Activated naive CD8-positive, alpha-beta T cell treated with anti-CD3 and anti-CD28 coated beads for 36 hours (primary cell): ENCODE measurements around the gene GCK. TPM values are rescaled to one million over a fixed set of nuclear protein-coding genes. Genes with fewer than 3 reads are reported as not detected.

ENCODE experiments used
- DNase-seq: peaks from one replicate; pipeline ENCODE4 v3.0.0; 2021
- H3K27ac Mint-ChIP-seq: one replicate; pipeline ENCODE4 v1.8.0; 2022; ENCODE audit warnings: mild to moderate bottlenecking, moderate library complexity, mixed read lengths
- H3K27me3 Mint-ChIP-seq: one replicate; pipeline ENCODE4 v1.8.0; 2022; ENCODE audit warnings: mild to moderate bottlenecking, mixed read lengths
- H3K36me3 Mint-ChIP-seq: one replicate; pipeline ENCODE4 v1.8.0; 2021; ENCODE audit warnings: mild to moderate bottlenecking, mixed read lengths
- H3K4me1 Mint-ChIP-seq: one replicate; pipeline ENCODE4 v1.8.0; 2021; ENCODE audit warnings: mixed read lengths
- H3K4me3 Mint-ChIP-seq: one replicate; pipeline ENCODE4 v1.8.0; 2022; ENCODE audit warnings: mild to moderate bottlenecking, moderate library complexity, mixed read lengths
- H3K9me3 Mint-ChIP-seq: one replicate; pipeline ENCODE4 v1.8.0; 2022; ENCODE audit warnings: mixed read lengths
- total RNA-seq, 2 experiments: library from RNA; stranded (reverse); gene quantifications; one replicate each; pipeline ENCODE4 v1.2.3, GENCODE V29; 2021

The GCK gene
- 1 to 10 TPM; 2.5 to 3.7 TPM for total RNA-seq

- no peak within 1 kb of the TSS for H3K27ac Mint-ChIP-seq
- H3K36me3 Mint-ChIP-seq: peaks cover 2% of the 10 kb centered on the region
- H3K4me1 Mint-ChIP-seq: peaks cover 6% of the 10 kb centered on the region
- H3K27me3 Mint-ChIP-seq: peaks cover 4% of the 10 kb centered on the region
- H3K4me3 Mint-ChIP-seq: no peak within 1 kb of the TSS
- no peak for DNase-seq
- no peaks in the 10 kb centered on the region for H3K9me3 Mint-ChIP-seq
These were observed at the start of gene GCK for GRCh38 chr7:44189286-44189992. TSS of gene GCK (minus strand) at chr7:44189439. CDS start at chr7:44188953, 486 bp downstream.

- H3K4me3 Mint-ChIP-seq: no peak overlapping the region
- H3K27ac Mint-ChIP-seq: no peak overlapping the region
- no peaks in the 10 kb centered on the region for H3K27me3 Mint-ChIP-seq
- H3K4me1 Mint-ChIP-seq: peaks cover 2% of the 10 kb centered on the region
- no peak for DNase-seq
- H3K9me3 Mint-ChIP-seq: no peaks in the 10 kb centered on the region
- H3K36me3 Mint-ChIP-seq: no peaks in the 10 kb centered on the region
These were observed 49.0 kb upstream of the GCK start for GRCh38 chr7:44238116-44238695.

DNA sequence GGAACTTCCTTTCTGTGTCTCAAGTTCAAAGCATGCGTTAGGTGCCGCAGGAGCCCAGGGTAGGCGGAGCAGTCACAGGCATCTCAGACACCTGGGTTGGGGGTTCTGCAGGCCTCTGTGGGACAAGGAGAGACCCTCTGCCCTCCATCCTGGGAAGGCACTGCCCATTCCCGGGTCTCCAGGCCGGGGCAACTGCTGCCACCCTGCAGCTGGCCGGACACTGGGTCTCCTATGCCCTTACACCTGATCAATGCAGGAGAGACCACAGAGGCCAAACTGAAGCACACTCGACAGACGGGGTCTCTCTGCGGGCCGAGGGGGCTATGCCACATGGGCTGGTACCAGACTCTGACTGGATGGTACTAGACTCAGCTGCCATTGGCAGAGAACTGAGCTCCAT, 48.5 kb upstream of the GCK start:
- no peaks in the 10 kb centered on the region for H3K27me3 Mint-ChIP-seq
- no peak overlapping the region for H3K4me3 Mint-ChIP-seq
- H3K36me3 Mint-ChIP-seq: no peaks in the 10 kb centered on the region
- H3K9me3 Mint-ChIP-seq: no peaks in the 10 kb centered on the region
- DNase-seq: no peak
- peaks cover 2% of the 10 kb centered on the region for H3K4me1 Mint-ChIP-seq
- no peak overlapping the region for H3K27ac Mint-ChIP-seq

DNA sequence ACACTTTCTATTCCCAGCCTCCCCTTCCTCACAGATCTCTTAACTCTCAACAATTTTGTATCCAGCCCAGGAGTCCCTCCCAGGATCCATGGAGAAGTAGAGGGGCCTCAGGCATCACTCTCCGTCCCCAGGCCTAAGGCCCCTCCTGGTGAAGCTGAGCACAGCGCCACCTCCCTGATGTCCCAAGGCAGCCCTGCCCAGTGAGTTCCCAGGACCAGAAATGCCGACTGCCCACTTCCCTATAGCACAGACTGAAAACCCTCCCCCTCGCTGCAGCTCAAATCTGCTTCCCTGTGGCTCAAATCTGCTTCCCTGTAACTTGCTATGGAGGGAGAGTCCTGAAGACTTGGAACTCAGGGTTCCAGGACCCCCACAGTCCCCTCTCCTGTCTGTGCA, 47.1 kb upstream of the GCK start:
- Mint-ChIP-seq H3K27me3 (no peaks in the 10 kb centered on the region), H3K4me1 (peaks cover 2% of the 10 kb centered on the region), H3K27ac (no peak overlapping the region), H3K36me3 (no peaks in the 10 kb centered on the region), H3K4me3 (no peak overlapping the region), H3K9me3 (no peaks in the 10 kb centered on the region)
- DNase-seq: no peak

DNA sequence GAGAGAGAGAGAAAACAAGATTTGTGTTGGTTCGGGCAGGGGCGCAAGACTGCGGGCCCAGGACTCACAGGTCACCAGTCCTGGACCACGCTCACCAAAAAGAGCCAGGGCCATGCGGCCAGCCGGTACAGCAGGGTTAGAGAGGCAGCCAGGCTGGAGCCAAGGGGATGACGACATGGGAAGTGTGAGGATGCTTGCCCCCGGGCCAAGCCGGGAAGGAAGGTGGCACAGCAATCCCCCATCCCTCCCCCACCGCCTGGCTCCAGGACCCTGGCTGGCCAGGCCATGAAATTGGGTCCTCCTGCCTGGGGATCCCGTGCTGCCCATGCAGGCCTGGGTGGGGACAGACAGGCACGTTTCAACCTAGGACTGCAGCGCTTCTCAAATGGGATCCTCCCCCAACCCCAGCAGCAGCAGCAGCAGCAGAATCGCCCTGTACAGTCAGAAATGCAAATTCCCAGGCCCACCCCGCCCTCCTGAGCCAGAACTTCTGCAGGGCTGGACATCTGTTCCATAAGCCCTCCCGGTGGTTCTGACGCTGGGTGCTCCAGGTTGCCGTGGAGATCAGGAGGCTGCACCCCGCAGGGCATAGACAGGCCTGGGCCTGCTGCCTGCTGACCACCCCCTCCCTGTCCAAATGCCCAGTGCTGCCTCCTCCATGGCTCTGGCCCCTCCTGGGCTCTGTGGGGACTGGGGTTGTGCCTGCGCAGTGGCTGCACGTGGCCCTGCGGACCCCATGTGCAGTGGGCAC, 46.5 kb upstream of the GCK start:
- DNase-seq: no peak
- H3K9me3 Mint-ChIP-seq: no peaks in the 10 kb centered on the region

GRCh38 chr7:44235066-44235465, 45.8 kb upstream of the GCK start:
- DNase-seq: no peak
- Mint-ChIP-seq H3K9me3 (no peaks in the 10 kb centered on the region), H3K4me3 (no peak overlapping the region), H3K27me3 (no peaks in the 10 kb centered on the region), H3K27ac (no peak overlapping the region), H3K36me3 (no peaks in the 10 kb centered on the region), H3K4me1 (no peaks in the 10 kb centered on the region)

More for the DNA sequence above, 46.5 kb upstream of the GCK start:
- Mint-ChIP-seq H3K36me3 (no peaks in the 10 kb centered on the region), H3K4me3 (no peak overlapping the region), H3K27ac (no peak overlapping the region), H3K4me1 (peaks cover under 1% of the 10 kb centered on the region), H3K27me3 (no peaks in the 10 kb centered on the region)

DNA sequence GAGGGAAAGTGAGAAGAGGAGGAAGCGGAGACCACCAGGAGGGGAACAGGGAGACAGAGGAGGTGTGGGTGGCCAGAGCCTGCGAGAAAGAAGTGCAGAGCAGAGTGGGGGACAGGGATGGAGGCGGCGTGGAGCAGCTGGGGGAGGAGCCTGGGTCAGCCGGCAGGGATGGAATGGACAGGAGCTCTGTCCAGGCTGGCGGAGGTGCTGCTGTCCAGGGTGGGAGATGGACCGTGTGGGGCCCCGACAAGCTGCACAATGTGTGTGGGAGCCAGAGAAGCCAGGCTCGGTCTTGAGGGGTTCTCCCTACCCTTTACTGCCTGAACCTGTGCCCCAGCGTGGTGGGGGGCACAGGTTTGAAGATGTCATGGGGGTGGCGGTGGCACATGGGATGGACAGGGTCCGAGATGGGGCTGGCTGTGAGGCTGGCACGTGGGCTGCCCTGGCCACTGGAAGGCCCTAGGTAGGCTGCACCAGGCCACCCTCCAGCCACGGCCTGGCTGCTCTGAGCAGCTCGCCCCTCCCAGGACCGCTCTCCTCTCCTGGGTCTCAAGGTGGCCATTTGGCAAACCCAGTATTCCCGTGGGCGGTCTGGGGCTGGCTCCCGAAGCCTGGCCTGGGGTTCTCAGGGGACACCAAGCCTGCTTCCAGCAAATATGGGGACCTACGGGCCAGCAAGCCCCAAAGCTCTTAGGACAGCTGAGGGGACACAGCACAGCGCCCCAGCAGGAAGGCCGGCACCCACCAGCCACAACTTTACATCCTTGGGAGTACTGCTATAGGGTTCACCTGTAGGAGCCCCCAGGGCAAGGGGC, 43.9 kb upstream of the GCK start:
- DNase-seq: no peak
- Mint-ChIP-seq H3K36me3 (no peaks in the 10 kb centered on the region), H3K4me1 (no peaks in the 10 kb centered on the region), H3K4me3 (no peak overlapping the region), H3K27me3 (no peaks in the 10 kb centered on the region), H3K27ac (no peak overlapping the region), H3K9me3 (no peaks in the 10 kb centered on the region)

GRCh38 chr7:44232396-44232795, 43.2 kb upstream of the GCK start:
- Mint-ChIP-seq H3K9me3 (no peaks in the 10 kb centered on the region), H3K27me3 (no peaks in the 10 kb centered on the region), H3K4me3 (no peak overlapping the region), H3K27ac (no peak overlapping the region), H3K4me1 (no peaks in the 10 kb centered on the region), H3K36me3 (no peaks in the 10 kb centered on the region)
- no peak for DNase-seq

DNA sequence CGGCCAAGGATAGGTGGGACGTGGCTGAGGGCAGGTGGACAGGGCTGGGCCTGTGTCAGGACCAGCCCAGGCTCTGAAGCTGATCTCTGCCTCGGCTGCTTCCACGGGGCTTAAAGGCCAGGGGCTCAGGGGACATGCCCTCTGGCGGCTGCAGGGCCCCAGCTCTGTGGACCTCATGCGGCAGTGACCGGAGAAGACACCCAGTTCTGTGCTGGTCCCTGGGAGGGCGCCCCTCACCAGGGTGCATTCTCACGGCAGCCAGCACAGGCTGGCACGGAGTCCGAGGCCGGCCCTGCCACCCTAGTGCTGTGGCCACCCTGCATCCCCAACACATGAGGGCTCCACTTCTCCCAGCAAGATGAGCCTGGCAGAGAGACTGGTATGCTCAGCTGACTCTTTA, 41.8 kb upstream of the GCK start:
- Mint-ChIP-seq H3K4me1 (no peaks in the 10 kb centered on the region), H3K36me3 (no peaks in the 10 kb centered on the region), H3K9me3 (no peaks in the 10 kb centered on the region), H3K4me3 (no peak overlapping the region), H3K27ac (no peak overlapping the region), H3K27me3 (peaks cover 2% of the 10 kb centered on the region)
- no peak for DNase-seq

- Mint-ChIP-seq H3K27me3 (peaks cover 5% of the 10 kb centered on the region), H3K9me3 (no peaks in the 10 kb centered on the region), H3K4me1 (no peaks in the 10 kb centered on the region), H3K36me3 (no peaks in the 10 kb centered on the region), H3K27ac (no peak overlapping the region), H3K4me3 (no peak overlapping the region)
- no peak for DNase-seq
These were observed 41.0 kb upstream of the GCK start for GRCh38 chr7:44230286-44230685.

DNA sequence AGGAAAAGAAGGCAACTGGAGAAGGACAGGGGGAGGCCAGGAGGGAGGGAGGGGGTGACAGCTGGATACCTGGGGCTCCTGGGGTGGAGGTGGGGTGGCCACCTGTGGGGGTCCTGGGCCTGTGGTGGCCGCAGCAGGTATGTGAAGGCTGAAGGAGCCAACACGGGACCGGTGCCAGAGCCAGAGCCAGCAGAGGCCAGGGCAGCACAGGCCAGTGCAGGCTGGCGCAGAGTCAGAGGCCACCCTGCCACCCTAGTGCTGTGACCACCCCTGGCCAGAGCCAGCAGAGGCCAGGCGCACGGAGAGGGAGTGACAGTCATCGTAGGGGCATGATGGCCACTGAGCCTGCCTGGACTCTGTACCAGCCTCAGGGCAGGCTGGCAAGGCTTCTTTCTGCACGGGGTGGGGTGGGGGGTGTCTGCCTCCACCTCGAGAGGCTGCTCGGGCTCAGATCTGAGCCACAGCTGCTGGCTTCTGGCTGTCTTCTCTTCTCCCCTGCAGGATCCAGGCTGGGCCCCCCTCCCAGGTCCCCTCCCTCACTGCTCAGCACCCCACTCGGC, 40.4 kb upstream of the GCK start:
- Mint-ChIP-seq H3K27ac (no peak overlapping the region), H3K4me1 (no peaks in the 10 kb centered on the region), H3K4me3 (no peak overlapping the region), H3K9me3 (no peaks in the 10 kb centered on the region), H3K27me3 (peaks cover 5% of the 10 kb centered on the region), H3K36me3 (no peaks in the 10 kb centered on the region)
- DNase-seq: no peak

GRCh38 chr7:44228571-44229350, 39.5 kb upstream of the GCK start:
- Mint-ChIP-seq H3K27me3 (peaks cover 5% of the 10 kb centered on the region), H3K9me3 (no peaks in the 10 kb centered on the region), H3K36me3 (no peaks in the 10 kb centered on the region), H3K27ac (no peak overlapping the region), H3K4me3 (no peak overlapping the region), H3K4me1 (no peaks in the 10 kb centered on the region)
- DNase-seq: no peak

DNA sequence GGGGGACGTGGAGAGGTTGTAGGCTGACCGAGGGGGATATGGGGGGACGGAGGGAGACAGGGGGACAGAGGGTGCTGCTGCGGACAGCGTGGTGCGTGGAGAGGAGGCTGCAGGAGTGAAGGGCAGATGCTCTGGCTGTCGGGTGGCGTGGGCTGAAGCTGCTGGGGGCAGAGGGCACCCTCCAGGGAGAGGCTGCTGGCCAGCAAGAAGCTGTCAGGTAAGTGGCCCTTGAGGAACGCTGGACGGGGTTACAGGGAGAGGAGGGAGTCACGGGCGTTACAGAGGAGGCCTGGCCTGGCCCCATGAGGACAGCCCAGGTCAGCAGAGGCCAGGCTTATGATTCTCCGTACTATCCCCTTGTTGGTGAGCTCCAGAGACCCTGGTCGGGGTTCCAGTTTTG, 38.7 kb upstream of the GCK start:
- no peaks in the 10 kb centered on the region for H3K9me3 Mint-ChIP-seq
- no peak overlapping the region for H3K27ac Mint-ChIP-seq
- DNase-seq: no peak
- H3K4me1 Mint-ChIP-seq: no peaks in the 10 kb centered on the region
- no peaks in the 10 kb centered on the region for H3K36me3 Mint-ChIP-seq
- peaks cover 5% of the 10 kb centered on the region for H3K27me3 Mint-ChIP-seq
- H3K4me3 Mint-ChIP-seq: no peak overlapping the region

DNA sequence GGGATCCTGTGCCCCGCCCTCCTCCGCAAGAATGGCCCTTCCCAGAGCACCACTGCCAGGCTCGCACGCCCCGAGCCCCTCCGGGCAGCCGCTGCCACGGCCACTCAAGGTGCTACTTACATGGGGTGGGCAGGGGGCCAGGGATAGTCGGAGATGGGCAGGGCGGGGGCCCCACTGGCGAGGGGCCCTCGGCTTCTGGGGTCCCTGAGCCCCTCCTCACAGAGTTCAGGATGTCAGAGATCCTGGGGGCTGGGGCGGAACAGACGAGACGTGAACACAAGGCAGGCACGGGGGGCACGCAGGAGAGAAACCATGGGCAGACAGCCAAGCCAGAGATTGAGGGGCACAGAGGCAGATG, 37.1 kb upstream of the GCK start:
- Mint-ChIP-seq H3K36me3 (no peaks in the 10 kb centered on the region), H3K27me3 (peaks cover 5% of the 10 kb centered on the region), H3K9me3 (no peaks in the 10 kb centered on the region), H3K4me3 (no peak overlapping the region), H3K4me1 (no peaks in the 10 kb centered on the region), H3K27ac (no peak overlapping the region)
- DNase-seq: no peak
